ENCODE data around the gene TMUB2.
"Not testable (repeated sequence)": the region's sequence is repeated elsewhere in the genome, so short reads cannot be mapped to it uniquely, and the experiment has no call there.

The TMUB2 gene

GRCh38 chr17:44219616-44220212 is 32.9 kb downstream of the TMUB2 start, which contains the start of gene UBTF:
UBTF (minus strand) TSS chr17:44219675; CDS start chr17:44218229, 1,446 bp downstream.
- peak; percentile 54 to 66 for DNase-seq

- DNase-seq: peak in 1 of 2 experiments; percentile 28
Observed at GRCh38 chr17:44220213-44221083, 33.7 kb downstream of the TMUB2 start.

- peak; percentile 59 to 64 for DNase-seq
Observed at GRCh38 chr17:44221084-44221861, 34.5 kb downstream of the TMUB2 start.

- no peak for DNase-seq
Observed at GRCh38 chr17:44221862-44222111, 35.0 kb downstream of the TMUB2 start.

GRCh38 chr17:44222112-44222869 is 35.5 kb downstream of the TMUB2 start:
- DNase-seq: peak; percentile 83

GRCh38 chr17:44223541-44224071 is 36.8 kb downstream of the TMUB2 start:
- no peak for DNase-seq

GRCh38 chr17:44229090-44229489 is 42.3 kb downstream of the TMUB2 start:
- no peak for DNase-seq

DNA sequence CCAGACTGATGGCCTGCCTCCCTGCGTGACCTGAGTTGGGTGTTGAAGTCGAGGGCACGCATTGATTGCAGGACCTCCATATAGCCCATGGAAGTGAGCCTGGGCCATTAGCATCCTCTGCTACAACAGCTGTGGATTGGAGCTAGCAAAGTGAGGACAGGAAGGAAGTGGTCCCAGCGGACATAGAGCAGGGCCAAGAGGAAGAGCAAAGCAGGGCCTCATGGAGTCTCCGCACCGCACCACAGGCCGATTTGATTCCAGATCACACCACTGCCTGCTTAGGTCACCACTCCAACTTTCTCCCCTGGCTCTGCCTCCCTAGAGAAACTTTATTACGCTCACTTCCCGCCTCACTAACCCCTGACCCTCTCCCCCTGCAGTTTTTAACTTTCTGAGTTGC is 43.4 kb downstream of the TMUB2 start:
- DNase-seq: no peak

- no peak for DNase-seq
Observed at GRCh38 chr17:44232061-44232460, 45.3 kb downstream of the TMUB2 start.

DNA sequence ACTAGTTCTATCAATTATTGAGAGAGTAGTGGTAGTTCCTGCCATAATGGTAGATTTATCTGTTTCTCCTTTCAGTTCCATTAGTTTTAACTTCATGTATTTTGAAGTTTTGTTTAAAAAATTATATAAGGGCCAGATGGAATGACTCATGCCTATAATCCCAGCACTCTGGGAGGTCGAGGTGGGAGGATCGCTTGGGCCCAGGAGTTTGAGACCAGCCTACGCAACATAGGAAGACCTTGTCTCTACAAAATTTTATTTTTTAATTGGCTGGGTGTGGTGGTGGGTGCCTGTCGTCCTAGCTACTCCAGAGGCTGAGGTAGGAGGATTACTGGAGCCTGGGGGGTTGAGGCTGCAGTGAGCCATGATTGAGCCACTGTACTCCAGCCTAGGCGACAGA is 46.8 kb downstream of the TMUB2 start:
- no peak for DNase-seq

- no peak for DNase-seq
Observed at GRCh38 chr17:44235583-44235936, 48.8 kb downstream of the TMUB2 start.

- DNase-seq: no peak
Observed at GRCh38 chr17:44236444-44236991, 49.7 kb downstream of the TMUB2 start.

GRCh38 chr17:44237886-44238285 is 51.1 kb downstream of the TMUB2 start:
- DNase-seq: not testable (repeated sequence)

DNA sequence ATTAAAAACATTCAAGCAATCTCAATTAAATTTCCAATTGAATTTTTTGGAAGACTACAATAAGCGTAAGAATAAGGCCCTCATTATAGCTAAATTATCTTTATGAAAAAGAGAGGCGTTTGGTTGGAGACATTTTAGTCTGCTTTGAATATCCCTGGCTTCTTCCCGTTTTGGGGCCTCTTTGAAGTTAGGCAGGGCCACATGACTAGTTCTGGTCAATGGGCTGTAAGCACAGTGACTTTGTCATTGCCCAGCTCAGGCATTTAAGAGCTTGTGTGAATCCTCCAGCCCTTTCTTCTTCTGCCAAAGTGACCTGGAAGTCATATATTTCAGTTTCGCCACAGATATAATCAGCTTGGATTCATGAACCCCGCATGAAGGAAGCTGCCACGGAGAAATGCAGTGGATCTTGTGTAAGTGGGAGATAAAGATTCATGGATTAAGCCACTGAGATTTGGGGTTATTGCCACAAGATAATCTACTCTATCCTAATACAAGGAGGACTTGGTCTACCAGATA is 54.4 kb downstream of the TMUB2 start:
- DNase-seq: no peak

Measured in NCI-H1930 (cell line).